NCI-H1417 (cell line): ENCODE results near the gene PTCH1.
A peak's percentile ranks its signal among the peaks of the same experiment; 100 is the strongest.

Experiments used
- DNase-seq, 3 experiments: peaks; one replicate each; lab custom pipeline; 2025; lab: John Stamatoyannopoulos, UW

The PTCH1 gene

GRCh38 chr9:95406121-95406520 is 110.7 kb downstream of the PTCH1 start:
- no peak for DNase-seq

- DNase-seq: peak in 2 of 3 experiments; percentile 14 to 35
Measured at GRCh38 chr9:95399261-95399660, 117.5 kb downstream of the PTCH1 start.
